ENCODE data around the gene CELA1.

CELA1 gene

DNA sequence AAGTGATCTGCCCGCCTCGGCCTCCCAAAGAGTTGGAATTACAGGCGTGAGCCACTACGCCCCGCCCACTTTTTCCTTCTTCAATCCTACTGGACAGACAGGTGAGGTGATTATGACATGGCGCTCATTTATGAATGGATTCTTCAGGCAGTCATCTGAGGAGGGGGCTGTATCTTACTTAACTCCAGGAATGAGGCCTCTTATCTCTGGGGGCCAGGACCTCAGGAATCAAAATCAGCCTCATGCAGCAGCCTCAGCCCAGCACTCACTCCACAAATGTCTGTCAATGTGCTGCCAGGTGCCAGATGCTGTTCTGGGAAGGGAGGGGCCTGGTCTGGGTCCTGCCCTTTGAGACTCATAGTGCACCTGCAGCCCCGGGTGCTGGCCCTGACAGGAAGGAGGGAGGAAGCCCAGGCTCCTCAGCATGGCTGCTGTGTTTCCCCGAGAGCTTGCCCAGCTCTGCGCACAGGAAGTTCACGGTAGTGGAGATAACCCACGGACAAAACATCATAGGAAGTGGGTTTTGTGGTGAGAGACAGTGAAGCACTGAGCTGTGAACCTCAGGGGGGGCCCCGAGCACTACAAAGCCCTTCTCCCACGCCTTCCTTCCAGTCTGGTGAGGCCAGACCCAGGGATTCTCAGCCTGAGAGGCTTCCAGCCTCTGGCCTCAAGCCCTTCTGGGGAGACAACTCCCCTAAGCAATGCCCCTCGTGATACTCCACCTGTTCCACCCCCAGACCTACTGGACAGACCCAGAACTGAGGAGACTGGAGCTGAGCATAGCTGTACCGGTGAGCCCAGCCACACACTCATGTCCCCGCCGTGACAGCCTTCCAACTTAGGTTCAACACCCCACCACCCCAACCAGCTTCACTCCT lies 22.4 kb upstream of the CELA1 start:
- TF ChIP-seq, protein P1, sequence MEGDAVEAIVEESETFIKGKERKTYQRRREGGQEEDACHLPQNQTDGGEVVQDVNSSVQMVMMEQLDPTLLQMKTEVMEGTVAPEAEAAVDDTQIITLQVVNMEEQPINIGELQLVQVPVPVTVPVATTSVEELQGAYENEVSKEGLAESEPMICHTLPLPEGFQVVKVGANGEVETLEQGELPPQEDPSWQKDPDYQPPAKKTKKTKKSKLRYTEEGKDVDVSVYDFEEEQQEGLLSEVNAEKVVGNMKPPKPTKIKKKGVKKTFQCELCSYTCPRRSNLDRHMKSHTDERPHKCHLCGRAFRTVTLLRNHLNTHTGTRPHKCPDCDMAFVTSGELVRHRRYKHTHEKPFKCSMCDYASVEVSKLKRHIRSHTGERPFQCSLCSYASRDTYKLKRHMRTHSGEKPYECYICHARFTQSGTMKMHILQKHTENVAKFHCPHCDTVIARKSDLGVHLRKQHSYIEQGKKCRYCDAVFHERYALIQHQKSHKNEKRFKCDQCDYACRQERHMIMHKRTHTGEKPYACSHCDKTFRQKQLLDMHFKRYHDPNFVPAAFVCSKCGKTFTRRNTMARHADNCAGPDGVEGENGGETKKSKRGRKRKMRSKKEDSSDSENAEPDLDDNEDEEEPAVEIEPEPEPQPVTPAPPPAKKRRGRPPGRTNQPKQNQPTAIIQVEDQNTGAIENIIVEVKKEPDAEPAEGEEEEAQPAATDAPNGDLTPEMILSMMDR (IDR thresholded peaks at IDR 0.05; ENCODE audit: low read depth, low read length, missing control alignments), result no peak
- H3K4me3 ChIP-seq (ENCODE audit: low read depth, low read length), result no peak overlapping the region
- DNase-seq (ENCODE audit: low read depth), result peak; percentile 95

- no peak overlapping the region for H3K4me3 ChIP-seq (ENCODE audit: low read depth, low read length)
- TF ChIP-seq, protein P1 (IDR thresholded peaks at IDR 0.05; ENCODE audit: low read depth, low read length, missing control alignments), result no peak
- no peak for DNase-seq (ENCODE audit: low read depth)
Measured at GRCh38 chr12:51365276-51365675, 18.8 kb upstream of the CELA1 start.

GRCh38 chr12:51364001-51364400 lies 17.5 kb upstream of the CELA1 start:
- TF ChIP-seq, protein P1 (IDR thresholded peaks at IDR 0.05; ENCODE audit: low read depth, low read length, missing control alignments), result no peak

DNA sequence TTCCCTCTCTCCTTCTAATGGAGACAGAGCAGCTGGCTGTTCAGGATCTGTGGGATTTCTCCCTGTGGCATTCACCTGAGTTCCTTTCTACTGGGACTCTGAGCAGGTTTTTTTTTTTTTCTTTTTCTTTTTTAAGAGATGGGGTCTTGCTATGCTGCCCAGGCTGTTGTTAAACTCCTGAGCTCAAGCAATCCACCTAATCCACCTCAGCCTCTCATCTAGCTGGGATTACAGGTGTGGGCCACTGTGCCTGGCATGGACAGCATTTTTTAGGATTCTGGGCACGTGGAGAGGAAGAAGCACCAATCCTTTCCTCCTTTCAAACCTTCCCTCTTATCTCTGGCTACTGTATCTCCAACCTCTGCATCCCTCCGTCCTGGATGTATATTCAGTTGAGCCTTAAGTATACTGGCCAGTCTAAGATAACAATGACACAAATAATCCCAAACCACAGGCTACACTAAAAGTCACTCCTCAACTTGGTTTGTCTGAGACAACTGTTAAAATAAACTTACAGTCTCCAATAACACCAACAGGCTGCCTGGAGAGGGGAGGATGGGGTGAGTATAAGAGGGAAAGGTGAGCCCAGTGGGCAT lies 16.4 kb upstream of the CELA1 start:
- TF ChIP-seq, protein P1 (IDR thresholded peaks at IDR 0.05; ENCODE audit: low read depth, low read length, missing control alignments), result no peak
- H3K4me3 ChIP-seq (ENCODE audit: low read depth, low read length), result no peak overlapping the region
- no peak for DNase-seq (ENCODE audit: low read depth)

More at GRCh38 chr12:51364001-51364400, 17.5 kb upstream of the CELA1 start:
- DNase-seq (ENCODE audit: low read depth), result no peak
- no peak overlapping the region for H3K4me3 ChIP-seq (ENCODE audit: low read depth, low read length)

DNA sequence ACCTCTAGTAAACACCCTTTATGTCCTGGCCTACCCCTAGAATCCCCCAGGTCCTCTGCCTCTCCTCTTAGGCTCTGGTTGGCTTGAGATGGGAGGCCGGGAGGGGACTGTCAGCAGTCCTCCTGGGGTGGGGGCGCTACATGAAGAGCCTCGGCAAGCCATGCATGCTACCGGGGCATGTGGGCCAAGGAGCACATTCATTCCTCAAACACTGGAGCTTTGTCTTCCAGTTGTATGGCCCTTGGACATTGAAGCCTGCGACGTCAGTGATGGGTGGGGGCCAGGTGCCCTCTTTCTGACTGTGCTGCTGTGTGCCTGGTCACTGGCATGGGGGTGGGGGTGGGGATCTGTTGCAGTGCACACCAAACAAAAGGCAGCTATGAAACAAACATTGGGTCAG lies 15.8 kb upstream of the CELA1 start:
- DNase-seq (ENCODE audit: low read depth), result no peak
- H3K4me3 ChIP-seq (ENCODE audit: low read depth, low read length), result no peak overlapping the region
- TF ChIP-seq, protein P1 (IDR thresholded peaks at IDR 0.05; ENCODE audit: low read depth, low read length, missing control alignments), result no peak

DNA sequence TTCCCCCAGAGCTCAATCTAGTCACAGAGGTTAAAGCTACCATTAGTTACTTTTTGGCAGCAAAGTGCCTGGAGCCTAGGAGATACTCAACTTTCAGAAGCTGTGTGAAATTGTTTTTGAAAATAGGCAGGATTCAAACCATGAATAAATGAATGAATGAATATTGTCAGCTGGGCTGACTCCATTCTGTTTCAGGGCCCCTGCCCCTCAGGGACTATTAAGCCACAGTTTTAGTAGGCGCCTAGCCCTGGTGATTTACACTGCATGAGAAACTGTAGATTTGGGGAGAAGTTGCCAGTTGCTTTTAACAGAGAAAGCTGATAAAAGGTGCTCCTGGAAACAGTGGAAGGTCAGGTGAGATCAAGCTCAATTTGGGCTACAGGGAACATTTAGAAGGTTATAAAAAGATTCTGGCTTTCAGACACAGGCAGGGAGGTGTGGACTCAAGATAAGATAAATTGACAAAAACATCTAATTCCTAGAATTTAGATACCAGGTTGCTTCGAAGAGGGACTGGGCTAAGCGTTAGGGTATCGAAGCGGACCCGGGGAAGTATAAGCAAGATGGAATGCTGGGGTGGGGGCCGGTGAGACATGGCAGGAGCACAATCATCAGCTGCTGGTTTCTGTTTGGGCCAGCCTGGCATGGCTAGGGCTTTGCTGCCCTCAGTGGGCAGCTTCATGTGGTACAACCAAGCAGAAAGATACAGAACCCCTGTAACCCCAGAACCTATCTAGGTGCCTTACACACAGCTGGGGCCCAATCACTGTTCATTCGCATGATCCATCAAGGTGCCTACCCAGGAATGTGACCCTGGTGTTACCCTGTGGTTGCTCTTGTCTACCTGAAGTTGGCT lies 14.9 kb upstream of the CELA1 start:
- DNase-seq (ENCODE audit: low read depth), result no peak
- TF ChIP-seq, protein P1 (IDR thresholded peaks at IDR 0.05; ENCODE audit: low read depth, low read length, missing control alignments), result no peak
- H3K4me3 ChIP-seq (ENCODE audit: low read depth, low read length), result no peak overlapping the region
